ENCODE measurements around the gene EVA1B.

DNA sequence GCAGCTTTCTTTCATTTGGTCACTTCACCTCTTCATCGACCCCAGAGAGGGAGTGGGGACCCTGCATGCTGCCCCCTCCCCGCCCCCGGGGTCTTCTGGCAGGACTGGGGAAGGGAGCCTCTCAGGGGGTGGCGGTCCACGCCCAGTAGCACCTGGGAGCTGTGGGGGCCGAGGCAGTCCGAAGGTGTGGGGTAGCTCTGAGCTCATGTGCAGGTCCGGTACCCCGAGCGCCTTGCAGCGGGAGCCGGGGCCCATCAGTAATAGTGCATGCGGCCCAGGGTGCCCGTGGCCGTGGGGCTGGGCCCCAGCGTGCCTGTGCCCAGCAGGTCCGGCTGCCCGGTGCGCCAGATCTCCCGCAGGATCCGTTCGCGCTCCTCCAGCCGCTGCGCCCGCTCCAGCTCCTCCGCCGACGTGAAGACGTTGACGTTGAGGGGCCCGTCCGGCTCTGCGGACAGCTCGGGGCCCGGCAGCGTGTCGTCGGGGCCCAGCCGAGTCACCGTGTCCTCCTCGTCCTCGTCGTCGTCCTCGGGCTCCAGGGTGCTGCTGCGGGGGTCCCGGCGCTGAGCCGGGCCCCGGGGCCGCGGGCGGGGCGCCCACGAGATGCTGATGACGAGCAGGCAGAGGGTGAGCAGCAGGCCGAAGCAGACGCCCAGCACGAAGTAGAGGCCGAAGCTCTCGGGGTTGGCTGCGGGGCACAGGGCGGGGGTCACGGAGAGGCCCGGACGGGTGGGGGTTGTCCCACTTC lies 1.2 kb downstream of the EVA1B start:
- TF ChIP-seq, protein P1, sequence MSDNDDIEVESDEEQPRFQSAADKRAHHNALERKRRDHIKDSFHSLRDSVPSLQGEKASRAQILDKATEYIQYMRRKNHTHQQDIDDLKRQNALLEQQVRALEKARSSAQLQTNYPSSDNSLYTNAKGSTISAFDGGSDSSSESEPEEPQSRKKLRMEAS (IDR thresholded peaks at IDR 0.05; ENCODE audit: insufficient read depth, insufficient read length), result no peak
- TF ChIP-seq, protein P2, sequence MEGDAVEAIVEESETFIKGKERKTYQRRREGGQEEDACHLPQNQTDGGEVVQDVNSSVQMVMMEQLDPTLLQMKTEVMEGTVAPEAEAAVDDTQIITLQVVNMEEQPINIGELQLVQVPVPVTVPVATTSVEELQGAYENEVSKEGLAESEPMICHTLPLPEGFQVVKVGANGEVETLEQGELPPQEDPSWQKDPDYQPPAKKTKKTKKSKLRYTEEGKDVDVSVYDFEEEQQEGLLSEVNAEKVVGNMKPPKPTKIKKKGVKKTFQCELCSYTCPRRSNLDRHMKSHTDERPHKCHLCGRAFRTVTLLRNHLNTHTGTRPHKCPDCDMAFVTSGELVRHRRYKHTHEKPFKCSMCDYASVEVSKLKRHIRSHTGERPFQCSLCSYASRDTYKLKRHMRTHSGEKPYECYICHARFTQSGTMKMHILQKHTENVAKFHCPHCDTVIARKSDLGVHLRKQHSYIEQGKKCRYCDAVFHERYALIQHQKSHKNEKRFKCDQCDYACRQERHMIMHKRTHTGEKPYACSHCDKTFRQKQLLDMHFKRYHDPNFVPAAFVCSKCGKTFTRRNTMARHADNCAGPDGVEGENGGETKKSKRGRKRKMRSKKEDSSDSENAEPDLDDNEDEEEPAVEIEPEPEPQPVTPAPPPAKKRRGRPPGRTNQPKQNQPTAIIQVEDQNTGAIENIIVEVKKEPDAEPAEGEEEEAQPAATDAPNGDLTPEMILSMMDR (IDR thresholded peaks at IDR 0.05; ENCODE audit: extremely low read depth in 1 of 2, insufficient read depth in 1 of 2, low read depth in 1 of 2, low read length in 2 of 2), result no peak
- TF ChIP-seq EZH2 (IDR thresholded peaks at IDR 0.05; ENCODE audit: borderline replicate concordance, low read depth, low read length, severe bottlenecking) (no peak), POLR2A (IDR thresholded peaks at IDR 0.05; ENCODE audit: low read depth, low read length) (no peak), POLR2AphosphoS5 (IDR thresholded peaks at IDR 0.05; ENCODE audit: insufficient read depth, low read depth, low read length) (no peak), JUN (IDR thresholded peaks at IDR 0.05; ENCODE audit: borderline replicate concordance, insufficient read depth, insufficient read length, low read depth) (no peak), GATA2 (IDR thresholded peaks at IDR 0.05; ENCODE audit: insufficient read depth, insufficient read length, low read depth, low read length) (no peak)

Measured in endothelial cell of umbilical vein (primary cell).